HepG2 (cell line): ENCODE data around the gene ARL3. TPM values are rescaled to one million over a fixed set of nuclear protein-coding genes. Genes with fewer than 3 reads are reported as not detected.

Source experiments
- ATF4 ChIP-seq, 2 experiments: fragments of 450-650 bp in 1 of 2; sonication (generic) in 1 of 2; formaldehyde crosslinking; IDR thresholded peaks; 2 replicates each; pipeline versions ENCODE4 v1.5.0 to v1.8.0; 2020 to 2022; ENCODE audit warnings: mild to moderate bottlenecking in 1 of 2, missing genetic modification reagents in 1 of 2
- CEBPG ChIP-seq: IDR thresholded peaks from 2 replicates; pipeline ENCODE4 v1.6.1; 2016
- HNF4G ChIP-seq, 2 experiments: sonication (generic) in 1 of 2; formaldehyde crosslinking in 1 of 2; IDR thresholded peaks; 2 replicates each; pipeline versions ENCODE4 v1.4.0 to v1.6.1; 2011 to 2020; ENCODE audit warnings: borderline replicate concordance in 2 of 2, low read depth in 2 of 2, mild to moderate bottlenecking in 2 of 2, low read length in 1 of 2, missing genetic modification reagents in 1 of 2, moderate library complexity in 1 of 2
- IRX3 ChIP-seq: sonication (generic); formaldehyde crosslinking; IDR thresholded peaks from 2 replicates; pipeline ENCODE4 v1.8.1; 2023; ENCODE audit warnings: mild to moderate bottlenecking, low read depth, missing genetic modification reagents, borderline replicate concordance
- JUN ChIP-seq: sonication (generic); formaldehyde crosslinking; IDR thresholded peaks from 2 replicates; pipeline ENCODE4 v1.4.0; 2020; ENCODE audit warnings: mild to moderate bottlenecking, missing genetic modification reagents
- MNT ChIP-seq: fragments of 450-650 bp; IDR thresholded peaks from 2 replicates; pipeline ENCODE4 v1.6.1; 2016
- NPAS2 ChIP-seq: sonication (generic); formaldehyde crosslinking; IDR thresholded peaks from 2 replicates; pipeline ENCODE4 v1.8.0; 2022; ENCODE audit warnings: mild to moderate bottlenecking, missing genetic modification reagents, borderline replicate concordance
- SP4 ChIP-seq: sonication (generic); formaldehyde crosslinking; IDR thresholded peaks from 2 replicates; pipeline ENCODE4 v1.8.1; 2023; ENCODE audit warnings: mild to moderate bottlenecking, missing genetic modification reagents
- TOE1 ChIP-seq: sonication (generic); formaldehyde crosslinking; IDR thresholded peaks from 2 replicates; pipeline ENCODE4 v1.4.0; 2020; ENCODE audit warnings: mild to moderate bottlenecking, missing genetic modification reagents
- XRCC5 ChIP-seq: fragments of 200-400 bp; formaldehyde crosslinking; optimal IDR thresholded peaks from 2 replicates; pipeline ENCODE3; 2017; ENCODE audit warnings: mild to moderate bottlenecking, low read length
- ZBTB25 ChIP-seq: IDR thresholded peaks from 2 replicates; pipeline ENCODE4 v1.6.1; 2018; ENCODE audit warnings: missing genetic modification reagents
- ZBTB44 ChIP-seq: sonication (generic); formaldehyde crosslinking; IDR thresholded peaks from 2 replicates; pipeline ENCODE4 v1.4.0; 2020; ENCODE audit warnings: missing genetic modification reagents
- ZFP82 ChIP-seq: sonication (generic); formaldehyde crosslinking; IDR thresholded peaks from 2 replicates; pipeline ENCODE4 v1.5.1; 2020; ENCODE audit warnings: mild to moderate bottlenecking, missing genetic modification reagents, borderline replicate concordance
- ZMAT3 ChIP-seq: sonication (generic); formaldehyde crosslinking; conservative IDR thresholded peaks from 2 replicates; pipeline ENCODE4 v1.7.0; 2021; ENCODE audit warnings: missing genetic modification reagents
- ZNF503 ChIP-seq: sonication (generic); formaldehyde crosslinking; IDR thresholded peaks from 2 replicates; pipeline ENCODE4 v1.4.0; 2020; ENCODE audit warnings: missing genetic modification reagents
- ZUFSP ChIP-seq: sonication (generic); formaldehyde crosslinking; IDR thresholded peaks from 2 replicates; pipeline ENCODE4 v1.9.0; 2021; ENCODE audit warnings: missing genetic modification reagents, mild to moderate bottlenecking, borderline replicate concordance
- polyA plus RNA-seq, 8 experiments: library from polyadenylated mRNA; depleted of rRNA in 3 of 8; stranded (reverse) in 7 of 8; unstranded in 1 of 8; fragments of >200 nt; fragmentation: Illumina TruSeq in 4 of 8; extraction: Trizol in 4 of 8; gene quantifications; 2 replicates each; pipeline versions ENCODE4 v1.2.1 to v1.2.3, GENCODE V29; 2011 to 2016; ENCODE audit warnings: low read depth in 4 of 8, missing spikeins in 1 of 8, mixed read lengths in 1 of 8; ENCODE audit not compliant: insufficient read depth in 1 of 8
- total RNA-seq, 5 experiments: library from RNA; depleted of rRNA; stranded (reverse); fragments of >200 nt; fragmentation: Illumina TruSeq; extraction: Trizol; gene quantifications; 2 replicates each; pipeline ENCODE4 v1.2.3, GENCODE V29; 2016; ENCODE audit warnings: low read depth in 1 of 5

The ARL3 gene
- total and polyA plus RNA-seq, 2 of the 13 experiments (the other 11 are each of a cell fraction or from before 2014, with no cell fraction given) = 5.2 to 6.6 TPM

GRCh38 chr10:102660888-102661657 lies 53.1 kb downstream of the ARL3 start (continued):
- no peak for TF ChIP-seq ZBTB44
- TF ChIP-seq TOE1 (CRISPR knock-in tag) = no peak
- TF ChIP-seq MNT = no peak
- TF ChIP-seq NPAS2 = no peak
- no peak for TF ChIP-seq JUN
- no peak for TF ChIP-seq CEBPG (CRISPR knock-in tag)
- peak in 1 of 2 experiments; percentile 47; a peak in 1 of 4 replicates for TF ChIP-seq ATF4 (CRISPR knock-in tag; IDR thresholded peaks at IDR 0.05)
- 0 out of 2 replicates have a peak, but pooled peaks have one; percentile 14 for TF ChIP-seq HNF4G (IDR thresholded peaks at IDR 0.05; ENCODE audit: borderline replicate concordance, low read depth, low read length)
- no peak for TF ChIP-seq HNF4G (CRISPR knock-in tag; IDR thresholded peaks at IDR 0.05; ENCODE audit: borderline replicate concordance, low read depth)
- no peak for TF ChIP-seq SP4
- TF ChIP-seq IRX3 (CRISPR knock-in tag) = 0 out of 2 replicates have a peak, but pooled peaks have one; percentile 48
- no peak for TF ChIP-seq ZBTB25 (CRISPR knock-in tag)
- TF ChIP-seq ZUFSP = no peak
- TF ChIP-seq ZMAT3 (CRISPR knock-in tag) = no peak
- TF ChIP-seq ZFP82 = no peak
- no peak for TF ChIP-seq XRCC5
- peak; percentile 46; the same call in 1 of the 2 replicates for TF ChIP-seq ZNF503 (CRISPR knock-in tag)
